ENCODE results near the gene DBH. TPM values are rescaled to one million over a fixed set of nuclear protein-coding genes. Genes with fewer than 3 reads are reported as not detected.

Gene DBH
- total RNA-seq, 3 donors from 2014 or later (not counting 1 experiment from before 2014, with no cell fraction given): not detected

- Mint-ChIP-seq H3K4me3 (no peak overlapping the region), H3K27ac (no peak overlapping the region), H3K36me3 (no peaks in the 10 kb centered on the region), H3K4me1 (peaks cover 0 to 5% of the 10 kb centered on the region in 2 donors), H3K9me3 (no peaks in the 10 kb centered on the region), H3K27me3 (ENCODE audit: low read depth in 2 of 2) (no peaks in the 10 kb centered on the region)
- no peaks in the 10 kb centered on the region for H3K9me3 ChIP-seq (ENCODE audit: control insufficient read depth, insufficient read depth, low read length)
- no peak overlapping the region for H3K4me3 ChIP-seq (ENCODE audit: low read length)
- intact Hi-C loops (cut with micrococcal nuclease): no loop called here
- no peak for ATAC-seq
- DNase-seq: no peak
- H3K27me3 ChIP-seq (ENCODE audit: control insufficient read depth, insufficient read depth, low read length): no peaks in the 10 kb centered on the region
- no peak overlapping the region for H3K27ac ChIP-seq (ENCODE audit: low read length)
- peaks cover 25% of the 10 kb centered on the region for H3K4me1 ChIP-seq (ENCODE audit: control insufficient read depth, insufficient read depth, low read length)
- whole genome bisulfite sequencing (ENCODE audit: insufficient coverage): 71% methylated on average over 10 of the region's 12 CpGs
- H3K36me3 ChIP-seq (ENCODE audit: control insufficient read depth, insufficient read depth, low read length): no peaks in the 10 kb centered on the region
- TF ChIP-seq CTCF (IDR thresholded peaks at IDR 0.05): no peak
Observed at GRCh38 chr9:133706307-133707050, 70.3 kb downstream of the DBH start.

GRCh38 chr9:133707065-133707762 lies 71.1 kb downstream of the DBH start:
- H3K4me3 ChIP-seq (ENCODE audit: low read length): no peak overlapping the region
- no peak overlapping the region for H3K27ac Mint-ChIP-seq
- DNase-seq (no peak), ATAC-seq (no peak)
- 77% methylated on average over 17 of the region's 17 CpGs for WGBS (ENCODE audit: insufficient coverage)
- H3K27me3 ChIP-seq (ENCODE audit: control insufficient read depth, insufficient read depth, low read length): no peaks in the 10 kb centered on the region
- H3K9me3 Mint-ChIP-seq: no peaks in the 10 kb centered on the region
- no peak for TF ChIP-seq CTCF (IDR thresholded peaks at IDR 0.05)
- H3K9me3 ChIP-seq (ENCODE audit: control insufficient read depth, insufficient read depth, low read length): no peaks in the 10 kb centered on the region
- no peak overlapping the region for H3K4me3 Mint-ChIP-seq
- H3K4me1 ChIP-seq (ENCODE audit: control insufficient read depth, insufficient read depth, low read length): peaks cover 17% of the 10 kb centered on the region
- peaks cover 0 to 5% of the 10 kb centered on the region in 2 donors for H3K4me1 Mint-ChIP-seq
- no peaks in the 10 kb centered on the region for H3K36me3 Mint-ChIP-seq
- no peak overlapping the region for H3K27ac ChIP-seq (ENCODE audit: low read length)
- no peaks in the 10 kb centered on the region for H3K36me3 ChIP-seq (ENCODE audit: control insufficient read depth, insufficient read depth, low read length)
- intact Hi-C loops (cut with micrococcal nuclease): no loop called here
- no peaks in the 10 kb centered on the region for H3K27me3 Mint-ChIP-seq (ENCODE audit: low read depth in 2 of 2)

- no peak for TF ChIP-seq CTCF (IDR thresholded peaks at IDR 0.05)
- intact Hi-C loops (cut with micrococcal nuclease): no loop called here
- H3K27ac Mint-ChIP-seq: no peak overlapping the region
- no peak overlapping the region for H3K4me3 ChIP-seq (ENCODE audit: low read length)
- no peaks in the 10 kb centered on the region for H3K36me3 ChIP-seq (ENCODE audit: control insufficient read depth, insufficient read depth, low read length)
- H3K27ac ChIP-seq (ENCODE audit: low read length): no peak overlapping the region
- no peak overlapping the region for H3K4me3 Mint-ChIP-seq
- no peaks in the 10 kb centered on the region for H3K36me3 Mint-ChIP-seq
- no peaks in the 10 kb centered on the region for H3K9me3 ChIP-seq (ENCODE audit: control insufficient read depth, insufficient read depth, low read length)
- ATAC-seq: no peak
- H3K27me3 Mint-ChIP-seq (ENCODE audit: low read depth in 2 of 2): no peaks in the 10 kb centered on the region
- H3K27me3 ChIP-seq (ENCODE audit: control insufficient read depth, insufficient read depth, low read length): no peaks in the 10 kb centered on the region
- no peak for DNase-seq
- H3K4me1 Mint-ChIP-seq: peaks cover 0 to under 1% of the 10 kb centered on the region in 2 donors
- H3K4me1 ChIP-seq (ENCODE audit: control insufficient read depth, insufficient read depth, low read length): peaks cover 11% of the 10 kb centered on the region
- WGBS (ENCODE audit: insufficient coverage): 91% methylated on average over 15 of the region's 15 CpGs
- no peaks in the 10 kb centered on the region for H3K9me3 Mint-ChIP-seq
Observed at GRCh38 chr9:133707763-133708245, 71.6 kb downstream of the DBH start.

All from natural killer cell (primary cell).